Tibial nerve (tissue), 3 donors: ENCODE results near the gene MAFG.

ENCODE experiments used
- CTCF ChIP-seq, 5 experiments: fragments of 200-600 bp in 3 of 5; fragments of 450-650 bp in 2 of 5; sonication (generic) in 3 of 5; IDR thresholded peaks; one replicate each; pipeline ENCODE4 v1.5.1; 2016 to 2019; ENCODE audit warnings: antibody characterized with exemption in 5 of 5, mild to moderate bottlenecking in 3 of 5, moderate library complexity in 2 of 5
- POLR2A ChIP-seq, 2 donors: fragments of 450-650 bp; IDR thresholded peaks; one replicate each; pipeline ENCODE4 v1.6.1; 2017; ENCODE audit warnings: antibody characterized with exemption in 2 of 2, mild to moderate bottlenecking in 2 of 2, moderate library complexity in 2 of 2

- TF ChIP-seq CTCF (IDR thresholded peaks at IDR 0.05) (no peak), POLR2A (IDR thresholded peaks at IDR 0.05) (no peak)
Observed at GRCh38 chr17:81951785-81952684, 24.5 kb upstream of the MAFG start.
